AG10803 (cell line): ENCODE results near the gene RPH3AL.

Experiments used
- DNase-seq: peaks from one replicate; pipeline ENCODE4 v3.0.0; 2010; ENCODE audit warnings: low read depth
- H3K4me3 ChIP-seq: 2 replicates; pipeline ENCODE4 v1.5.1; 2011; ENCODE audit warnings: mild to moderate bottlenecking, low read length, control low read depth
- TF ChIP-seq, protein P1 (sequence below): conservative IDR thresholded peaks from 2 replicates; pipeline ENCODE4 v1.5.1; 2011; ENCODE audit warnings: mild to moderate bottlenecking, low read length, control low read depth, inconsistent platforms

RPH3AL gene

GRCh38 chr17:197352-197751 lies 155.3 kb downstream of the RPH3AL start:
- TF ChIP-seq, protein P1, sequence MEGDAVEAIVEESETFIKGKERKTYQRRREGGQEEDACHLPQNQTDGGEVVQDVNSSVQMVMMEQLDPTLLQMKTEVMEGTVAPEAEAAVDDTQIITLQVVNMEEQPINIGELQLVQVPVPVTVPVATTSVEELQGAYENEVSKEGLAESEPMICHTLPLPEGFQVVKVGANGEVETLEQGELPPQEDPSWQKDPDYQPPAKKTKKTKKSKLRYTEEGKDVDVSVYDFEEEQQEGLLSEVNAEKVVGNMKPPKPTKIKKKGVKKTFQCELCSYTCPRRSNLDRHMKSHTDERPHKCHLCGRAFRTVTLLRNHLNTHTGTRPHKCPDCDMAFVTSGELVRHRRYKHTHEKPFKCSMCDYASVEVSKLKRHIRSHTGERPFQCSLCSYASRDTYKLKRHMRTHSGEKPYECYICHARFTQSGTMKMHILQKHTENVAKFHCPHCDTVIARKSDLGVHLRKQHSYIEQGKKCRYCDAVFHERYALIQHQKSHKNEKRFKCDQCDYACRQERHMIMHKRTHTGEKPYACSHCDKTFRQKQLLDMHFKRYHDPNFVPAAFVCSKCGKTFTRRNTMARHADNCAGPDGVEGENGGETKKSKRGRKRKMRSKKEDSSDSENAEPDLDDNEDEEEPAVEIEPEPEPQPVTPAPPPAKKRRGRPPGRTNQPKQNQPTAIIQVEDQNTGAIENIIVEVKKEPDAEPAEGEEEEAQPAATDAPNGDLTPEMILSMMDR: no peak

DNA sequence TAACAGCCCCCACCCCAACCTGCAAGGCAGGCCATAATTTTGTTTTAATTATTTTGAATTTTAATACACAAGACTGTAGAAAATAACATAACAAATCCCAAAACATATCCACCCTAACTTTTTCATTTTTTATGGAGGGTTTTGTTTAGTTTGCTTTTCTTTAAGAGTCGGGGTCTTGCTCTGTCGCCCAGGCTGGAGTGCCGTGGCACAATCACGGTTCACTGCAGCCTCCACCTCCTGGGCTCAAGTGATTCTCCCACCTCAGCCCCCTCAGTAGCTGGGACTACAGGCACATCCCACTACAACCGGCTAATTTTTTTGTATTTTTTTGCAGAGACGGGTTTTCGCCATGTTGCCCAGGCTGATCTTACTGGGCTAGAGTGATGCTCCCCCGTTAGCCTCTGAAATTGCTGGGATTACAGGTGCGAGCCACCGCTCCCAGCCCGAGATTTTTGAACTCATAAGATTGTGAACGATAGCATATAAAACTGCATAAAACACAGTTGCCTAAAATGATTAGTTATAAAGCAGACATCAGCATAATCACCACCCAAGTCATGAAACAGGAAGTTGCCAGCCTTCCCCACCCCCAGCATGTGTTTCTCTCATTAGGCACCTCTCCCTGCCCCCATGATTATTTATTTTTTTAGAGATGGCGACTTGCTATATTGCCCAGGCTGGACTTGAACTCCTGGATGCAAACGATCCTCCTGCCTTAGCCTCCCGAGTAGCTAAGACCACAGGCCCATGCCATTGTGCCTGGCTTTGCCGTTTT lies 157.6 kb downstream of the RPH3AL start:
- no peak for DNase-seq
- TF ChIP-seq, protein P1: no peak
- H3K4me3 ChIP-seq: no peak overlapping the region

More at GRCh38 chr17:197352-197751, 155.3 kb downstream of the RPH3AL start:
- no peak for DNase-seq
- no peak overlapping the region for H3K4me3 ChIP-seq

DNA sequence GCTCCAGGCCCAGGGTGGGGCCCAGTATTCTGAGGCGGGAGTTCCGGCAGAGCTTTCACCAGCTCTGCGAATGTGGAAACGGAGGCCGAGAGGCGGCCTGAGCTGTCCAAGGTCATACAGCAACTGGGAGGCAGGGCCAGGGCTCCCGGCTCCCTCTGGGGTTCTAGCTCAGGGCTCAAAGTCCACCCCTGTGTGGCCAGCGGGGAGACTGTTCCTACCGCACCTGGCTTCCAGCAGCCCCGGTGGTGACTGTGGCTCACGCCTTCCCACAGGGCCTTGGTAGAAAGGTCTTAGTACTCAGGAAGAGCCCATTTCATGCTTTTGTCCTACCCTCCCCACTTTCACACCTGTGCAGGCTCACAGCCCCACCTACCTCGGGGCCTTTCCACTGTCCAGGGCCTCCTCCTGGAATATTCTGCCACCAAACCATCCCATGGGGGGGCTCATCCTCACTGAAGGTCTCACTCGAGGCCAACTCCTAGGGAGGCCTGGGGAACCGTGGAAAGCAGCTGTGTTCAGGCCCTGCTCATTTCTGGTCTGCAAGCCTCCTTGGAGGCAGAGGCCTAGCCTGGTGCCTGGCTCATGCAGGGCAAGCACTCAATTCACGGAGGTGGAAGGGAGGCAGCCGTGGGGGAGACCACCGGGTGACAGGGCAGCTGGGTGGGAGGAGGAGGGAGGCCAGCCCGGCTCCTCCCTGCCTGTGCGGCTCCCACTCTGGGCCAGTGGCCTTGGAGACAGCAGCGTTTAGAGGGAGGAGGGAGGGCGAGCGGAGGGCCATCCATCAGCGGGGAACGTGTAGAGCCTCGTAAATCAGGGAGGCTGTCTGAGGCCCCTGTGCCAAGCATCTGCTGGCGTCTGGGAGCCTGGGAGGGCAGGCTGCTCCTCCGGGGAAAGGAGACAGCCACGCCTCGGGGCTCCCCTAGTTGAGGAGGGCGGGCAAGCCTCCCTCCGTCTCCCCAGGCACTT lies 158.5 kb downstream of the RPH3AL start:
- DNase-seq: no peak
- H3K4me3 ChIP-seq: no peak overlapping the region
- TF ChIP-seq, protein P1: no peak

- TF ChIP-seq, protein P1: no peak
- H3K4me3 ChIP-seq: no peak overlapping the region
- DNase-seq: no peak
Observed at GRCh38 chr17:193426-193810, 159.2 kb downstream of the RPH3AL start.

DNA sequence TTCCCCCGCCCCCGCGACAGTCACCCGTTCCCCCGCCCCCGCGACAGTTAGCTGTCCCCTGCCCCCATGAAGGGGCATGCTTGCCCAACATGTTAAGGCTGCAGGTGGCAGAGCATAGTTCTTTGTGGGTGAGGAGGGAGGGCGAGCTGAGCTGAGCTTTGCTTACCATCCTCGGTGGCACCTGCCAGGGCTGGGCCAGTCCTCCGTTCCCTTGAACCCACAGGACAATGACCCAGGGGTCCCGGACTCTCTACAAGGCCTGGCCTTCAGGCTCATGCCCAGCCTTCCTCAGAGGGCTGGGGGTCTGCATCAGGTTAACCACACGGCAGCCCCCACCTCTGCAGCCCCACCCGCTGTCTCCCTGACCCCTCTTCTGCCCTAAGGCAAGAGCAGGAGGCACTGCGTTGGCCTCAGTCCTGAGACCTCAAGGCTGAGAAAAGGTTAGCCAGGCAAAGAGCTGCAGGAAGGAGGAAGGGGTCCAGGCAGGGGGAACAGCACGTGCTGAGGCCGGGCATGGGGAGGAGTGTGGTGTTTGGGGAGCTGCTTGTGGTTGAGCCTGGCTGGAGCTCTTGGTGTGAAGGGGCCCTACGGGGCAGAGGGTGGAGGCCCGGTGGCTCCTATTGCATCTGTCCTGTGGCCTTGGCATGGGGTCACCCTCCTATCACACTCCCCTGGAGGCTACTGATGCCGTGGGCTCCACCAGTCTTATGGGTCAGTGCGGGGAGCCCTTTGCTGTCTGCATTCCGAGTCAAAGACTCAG lies 159.8 kb downstream of the RPH3AL start:
- no peak for DNase-seq
- H3K4me3 ChIP-seq: no peak overlapping the region
- TF ChIP-seq, protein P1: no peak

- TF ChIP-seq, protein P1: no peak
- no peak overlapping the region for H3K4me3 ChIP-seq
- no peak for DNase-seq
Observed at GRCh38 chr17:189444-189843, 163.2 kb downstream of the RPH3AL start.
